Activated T-cell treated with anti-CD3 and anti-CD28 coated beads for 24 hours (primary cell): ENCODE results near the gene ATP5PB.
A peak's percentile ranks its signal among the peaks of the same experiment; 100 is the strongest.

Experiments
- DNase-seq: peaks from one replicate; pipeline ENCODE4 v3.0.0-alpha.2; 2020; ENCODE audit warnings: low read depth

ATP5PB gene

GRCh38 chr1:111475701-111476100 lies 26.4 kb downstream of the ATP5PB start:
- DNase-seq: peak; percentile 34

- no peak for DNase-seq
These were observed 26.9 kb downstream of the ATP5PB start for GRCh38 chr1:111476214-111476613.

GRCh38 chr1:111476761-111477309 lies 27.6 kb downstream of the ATP5PB start:
- no peak for DNase-seq

GRCh38 chr1:111480674-111481073 lies 31.4 kb downstream of the ATP5PB start:
- DNase-seq: no peak

- peak; percentile 43 for DNase-seq
These were observed 32.3 kb downstream of the ATP5PB start for GRCh38 chr1:111481387-111482221.

DNA sequence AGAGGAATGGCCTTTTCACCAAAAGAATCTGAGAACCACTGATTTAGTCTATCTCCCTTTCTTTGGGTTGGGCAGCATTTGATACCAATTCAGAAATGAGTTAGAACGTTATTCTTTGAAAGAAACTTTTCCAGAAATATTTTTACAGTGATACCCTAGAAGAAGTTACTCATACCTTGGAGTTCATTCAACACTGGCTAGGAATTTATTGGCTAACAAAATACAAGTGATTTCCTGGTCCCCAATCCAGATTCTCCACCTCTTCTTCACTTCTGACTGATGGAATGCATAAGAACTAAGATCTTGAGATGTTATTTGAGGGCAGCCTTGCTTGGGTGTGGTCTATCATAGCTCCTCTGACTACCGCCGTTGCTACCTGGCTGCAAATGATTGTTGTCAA lies 33.9 kb downstream of the ATP5PB start:
- no peak for DNase-seq

DNA sequence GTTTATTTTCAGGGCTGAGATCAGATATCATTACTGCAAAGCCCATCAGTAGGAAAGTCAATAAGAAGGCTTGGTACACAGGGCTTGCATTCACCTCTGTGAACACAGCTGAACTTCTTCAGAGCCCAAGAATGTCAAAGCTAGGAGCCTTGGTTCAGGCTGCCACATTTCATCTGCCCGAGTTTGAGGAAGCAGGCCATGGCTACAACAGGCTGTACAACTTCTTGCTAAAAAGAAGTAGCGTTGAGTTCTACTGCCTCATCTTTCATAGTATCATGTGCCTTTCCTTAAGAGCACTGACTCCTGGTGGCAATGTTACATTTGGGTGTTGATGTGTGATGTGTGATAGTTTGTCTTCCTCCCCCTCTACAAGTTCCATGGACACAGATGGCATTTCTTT lies 34.6 kb downstream of the ATP5PB start:
- no peak for DNase-seq

- no peak for DNase-seq
These were observed 35.2 kb downstream of the ATP5PB start for GRCh38 chr1:111484391-111485026.

DNA sequence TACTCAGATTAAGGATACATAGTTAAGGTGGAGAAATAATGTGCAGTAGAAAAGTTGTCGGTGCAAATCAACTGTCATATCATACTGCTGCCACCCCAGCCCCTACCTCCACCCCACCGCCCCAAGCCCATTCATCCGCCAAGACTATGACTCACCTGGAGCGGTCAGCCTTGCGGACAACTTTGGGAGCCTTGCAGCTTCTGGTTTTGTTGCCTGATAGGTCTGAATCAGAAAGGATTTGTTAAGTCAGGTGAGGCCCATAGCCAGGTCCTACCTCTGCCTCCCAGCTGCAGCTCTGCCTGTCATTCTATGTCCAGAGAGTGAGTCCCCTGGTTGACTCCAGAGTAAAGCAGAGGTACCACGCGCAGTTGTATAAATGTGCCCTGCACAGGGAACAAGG lies 37.2 kb downstream of the ATP5PB start:
- no peak for DNase-seq

GRCh38 chr1:111487133-111487532 lies 37.9 kb downstream of the ATP5PB start:
- no peak for DNase-seq

DNA sequence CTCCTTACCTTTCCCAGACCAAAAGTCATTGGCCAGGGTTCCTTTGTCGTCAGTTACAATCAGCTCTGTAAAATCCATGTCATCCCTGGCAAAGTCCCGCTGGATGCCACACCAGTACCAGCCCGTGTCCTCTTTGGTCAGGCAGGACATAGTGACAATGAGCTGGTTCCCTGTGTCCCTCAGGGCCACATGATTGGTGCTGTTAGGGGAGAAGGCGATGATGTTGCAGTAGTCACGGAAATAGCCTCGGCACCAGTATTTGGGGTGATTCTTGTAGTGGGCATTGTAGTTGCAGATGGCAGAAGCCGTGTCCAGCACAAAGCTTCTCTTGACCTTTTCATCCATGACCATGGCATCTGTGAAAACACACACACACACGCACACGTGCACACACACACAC lies 39.4 kb downstream of the ATP5PB start:
- DNase-seq: no peak

DNA sequence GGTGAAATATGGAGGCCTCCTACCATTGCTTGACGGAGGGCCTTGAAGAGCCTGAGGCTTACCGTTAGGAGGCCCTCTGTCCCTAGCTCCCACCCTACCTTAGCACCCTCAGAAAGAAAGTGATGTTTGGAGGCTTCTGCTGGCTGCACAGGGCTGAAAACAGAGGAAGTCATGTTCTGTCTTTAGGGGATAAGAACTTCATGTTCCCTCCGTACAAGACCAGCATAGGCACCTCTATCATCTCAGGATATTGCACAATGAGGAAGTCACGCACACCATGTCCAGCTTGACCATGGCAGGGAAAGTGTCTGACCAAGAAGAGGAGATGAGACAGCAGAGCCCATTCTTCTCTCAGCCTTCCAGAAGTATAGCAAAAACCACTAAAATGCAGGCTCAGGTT lies 40.3 kb downstream of the ATP5PB start:
- no peak for DNase-seq

- no peak for DNase-seq
These were observed 41.0 kb downstream of the ATP5PB start for GRCh38 chr1:111490220-111490619.

DNA sequence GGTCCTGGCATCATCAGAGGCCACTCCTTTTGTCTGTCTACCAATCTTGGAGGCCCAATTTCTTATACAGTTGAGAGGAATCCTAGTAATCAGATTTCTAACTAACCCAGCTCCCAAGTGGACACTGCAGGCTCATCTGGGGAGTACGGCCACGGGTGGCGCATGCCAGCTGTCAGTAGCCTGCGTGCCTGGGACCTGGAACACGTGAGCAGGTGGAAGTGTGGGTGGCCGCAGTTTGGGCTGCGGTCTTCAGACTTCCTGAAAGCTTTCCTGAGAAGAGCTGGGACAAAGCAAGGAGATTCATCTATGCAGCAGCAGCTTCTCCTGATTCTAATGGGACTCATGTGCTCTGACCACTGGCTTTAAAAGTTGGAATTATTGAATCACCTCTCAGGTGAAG lies 41.8 kb downstream of the ATP5PB start:
- no peak for DNase-seq

- DNase-seq: no peak
These were observed 47.1 kb downstream of the ATP5PB start for GRCh38 chr1:111496398-111496797.

DNA sequence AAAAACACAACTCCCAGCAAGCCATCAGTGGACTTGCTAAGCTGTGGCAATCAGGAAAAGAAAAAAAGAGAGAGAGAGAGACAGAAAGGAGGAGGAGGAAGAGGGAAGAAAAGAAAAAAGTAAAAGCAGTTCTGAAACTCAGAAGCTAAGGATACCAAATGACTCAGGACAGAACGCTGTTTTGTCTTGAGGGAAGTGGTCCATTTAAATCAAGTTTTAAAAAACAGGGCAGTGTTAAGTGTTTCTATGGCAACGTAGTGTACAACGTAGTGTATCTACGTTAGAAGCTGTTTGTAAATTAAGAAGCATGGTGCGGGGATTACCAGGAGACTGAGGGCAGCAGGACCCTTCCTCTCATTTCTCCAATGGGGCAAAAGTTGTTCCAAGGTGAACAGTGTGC lies 48.3 kb downstream of the ATP5PB start:
- no peak for DNase-seq

DNA sequence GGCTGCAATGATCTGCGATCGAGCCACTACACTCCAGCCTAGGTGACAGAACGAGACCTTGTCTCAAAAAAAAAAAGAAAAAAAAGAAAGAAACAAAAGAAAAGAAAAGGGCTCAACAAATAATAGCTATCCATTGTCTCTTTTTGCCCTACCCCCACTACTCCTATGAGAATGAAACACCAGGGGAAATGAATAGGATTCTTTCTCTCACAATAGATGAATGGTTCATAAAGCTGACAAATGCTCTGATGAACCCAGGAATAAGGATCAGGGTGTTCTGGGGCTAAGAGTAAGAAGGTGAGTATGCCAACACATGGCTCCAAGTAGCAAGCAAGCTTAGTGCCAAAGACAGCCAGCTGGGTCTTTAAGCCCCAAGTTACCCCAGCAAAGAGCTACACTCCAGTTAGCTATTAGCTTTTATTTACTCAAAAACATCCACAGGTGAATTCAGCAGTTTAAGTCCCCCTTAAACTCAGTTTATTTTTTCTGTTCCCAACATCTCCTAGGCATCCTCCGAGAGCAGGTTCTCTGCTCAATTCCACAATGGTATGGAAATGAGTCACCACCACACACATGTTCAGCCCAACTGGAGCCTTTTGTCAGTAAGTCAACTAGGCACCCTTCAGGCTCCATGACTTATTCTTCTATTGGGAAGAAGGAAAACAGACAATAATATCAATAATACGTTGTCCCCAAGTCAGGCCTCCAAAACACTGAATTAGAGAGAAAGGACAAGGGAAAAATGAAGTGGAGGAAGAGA lies 49.9 kb downstream of the ATP5PB start:
- no peak for DNase-seq

DNA sequence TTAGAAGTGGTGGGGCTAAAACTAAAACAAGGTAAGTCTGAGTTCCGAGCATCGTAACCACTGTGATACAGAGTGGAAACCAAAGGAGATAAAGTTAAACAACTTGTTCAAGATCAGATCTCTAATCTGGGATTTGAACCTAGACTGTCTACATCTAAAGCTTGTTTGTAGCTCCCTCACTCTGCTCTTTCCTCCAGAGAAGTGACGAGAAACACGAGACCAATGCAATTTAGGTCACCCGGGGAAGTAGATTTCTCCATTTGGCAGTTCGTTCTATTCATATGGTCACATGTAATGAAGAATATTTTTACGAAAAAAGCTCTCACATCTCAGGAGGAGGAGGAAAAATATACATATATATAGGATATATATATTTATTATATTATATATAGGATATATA lies 52.4 kb downstream of the ATP5PB start:
- DNase-seq: no peak

DNA sequence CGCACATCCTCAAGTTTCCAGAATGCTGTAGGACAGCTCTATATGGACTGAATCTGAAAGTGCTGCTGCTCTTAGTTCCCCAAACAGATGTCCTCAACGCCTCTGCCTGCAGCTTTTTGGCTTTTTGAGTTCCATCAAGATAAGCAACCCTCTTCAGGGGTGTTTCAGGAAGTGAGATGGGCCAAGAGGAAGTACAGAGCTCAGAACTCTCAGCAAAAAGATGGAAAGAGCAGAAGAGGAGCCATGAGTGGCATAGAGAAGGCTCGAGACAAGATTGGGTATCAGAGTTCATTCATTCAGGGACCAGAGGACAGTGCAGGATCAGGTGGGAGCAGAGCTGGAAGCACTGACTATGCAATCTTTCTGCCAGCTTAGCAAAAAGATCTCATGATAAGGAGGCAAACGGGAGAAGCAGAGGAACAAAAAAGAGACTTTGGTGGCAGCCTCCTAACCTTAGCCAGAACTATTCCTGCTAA lies 54.4 kb downstream of the ATP5PB start, which contains the start of the genes ADORA3 and TMIGD3:
TSS of gene ADORA3 (minus strand) at position 49 of the 476 bp plus-strand sequence. CDS start 279 bp downstream, outside the sequence.
TSS of gene TMIGD3 (minus strand) at position 49 of the 476 bp plus-strand sequence. CDS start 279 bp downstream, outside the sequence.
- DNase-seq: no peak

DNA sequence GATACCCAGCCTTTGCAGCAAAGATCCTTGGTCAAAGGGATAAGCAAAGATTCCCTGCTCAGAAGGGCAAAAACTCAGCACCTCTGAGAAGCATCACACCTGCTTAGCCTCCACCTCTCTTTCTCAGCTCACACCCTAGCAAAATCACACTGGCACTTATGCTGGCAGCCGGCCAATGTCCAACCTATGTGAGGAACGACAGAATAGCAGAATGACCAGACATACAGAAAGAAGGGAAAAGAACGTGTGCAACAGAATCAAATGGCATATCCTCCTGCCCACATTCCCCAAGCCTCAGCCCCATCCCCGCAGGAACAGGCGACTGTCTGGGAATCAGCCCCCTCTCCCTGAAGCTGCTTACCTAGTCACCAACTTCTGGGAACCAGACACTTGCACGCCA lies 54.8 kb downstream of the ATP5PB start:
- DNase-seq: no peak

- no peak for DNase-seq
These were observed 56.4 kb downstream of the ATP5PB start for GRCh38 chr1:111505641-111506119.

DNA sequence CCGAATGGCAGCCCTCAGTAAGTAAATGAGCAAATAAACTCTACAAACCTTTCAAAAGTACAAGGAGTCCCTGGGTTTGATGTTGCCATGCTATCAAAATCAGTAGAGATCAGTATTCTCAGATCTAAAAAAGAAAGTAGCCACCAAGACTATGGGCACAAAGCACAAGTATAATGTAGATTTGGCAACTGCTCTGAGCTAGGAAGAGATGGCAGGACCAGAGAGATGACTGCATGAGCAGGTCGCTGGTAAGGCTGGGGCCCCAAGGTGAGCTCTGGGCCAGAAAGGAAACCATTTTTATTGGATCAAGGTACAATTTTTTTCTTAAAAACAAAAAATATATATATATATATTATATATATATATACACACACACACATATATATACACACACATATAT lies 57.3 kb downstream of the ATP5PB start:
- no peak for DNase-seq
